HepG2 (cell line): ENCODE data around the gene TNNI3. TPM values are rescaled to one million over a fixed set of nuclear protein-coding genes. Genes with fewer than 3 reads are reported as not detected.

Experiments used
- CENPBD1 ChIP-seq: sonication (generic); formaldehyde crosslinking; IDR thresholded peaks from 2 replicates; pipeline ENCODE4 v1.8.0; 2022; ENCODE audit warnings: missing genetic modification reagents, low read depth, mild to moderate bottlenecking, borderline replicate concordance
- GPBP1L1 ChIP-seq: sonication (generic); formaldehyde crosslinking; IDR thresholded peaks from 2 replicates; pipeline ENCODE4 v1.5.0; 2020; ENCODE audit warnings: mild to moderate bottlenecking, missing genetic modification reagents
- HCFC1 ChIP-seq: fragments of 150-350 bp; IDR thresholded peaks from 2 replicates; pipeline ENCODE4 v1.6.1; 2014; ENCODE audit warnings: low read depth, low read length
- HES4 ChIP-seq: sonication (generic); formaldehyde crosslinking; IDR thresholded peaks from 2 replicates; pipeline ENCODE4 v1.9.0; 2021; ENCODE audit warnings: mild to moderate bottlenecking, missing genetic modification reagents, borderline replicate concordance
- HMGXB4 ChIP-seq, 2 experiments: sonication (generic) in 1 of 2; formaldehyde crosslinking in 1 of 2; IDR thresholded peaks; 2 replicates each; pipeline versions ENCODE4 v1.4.0 to v1.6.1; 2018 to 2020; ENCODE audit warnings: missing genetic modification reagents in 2 of 2, borderline replicate concordance in 1 of 2, low read depth in 1 of 2, mild to moderate bottlenecking in 1 of 2, missing biosample characterization in 1 of 2
- MNT ChIP-seq: fragments of 450-650 bp; IDR thresholded peaks from 2 replicates; pipeline ENCODE4 v1.6.1; 2016
- MTA1 ChIP-seq: sonication (generic); formaldehyde crosslinking; IDR thresholded peaks from 2 replicates; pipeline ENCODE4 v1.4.0; 2020; ENCODE audit warnings: missing genetic modification reagents, mild to moderate bottlenecking, borderline replicate concordance
- RBM39 ChIP-seq: fragments of 200-400 bp; formaldehyde crosslinking; IDR thresholded peaks from one replicate; pipeline ENCODE4 v1.6.1; 2018; ENCODE audit warnings: antibody characterized with exemption, mild to moderate bottlenecking, low read depth, low read length; ENCODE audit not compliant: poor library complexity, severe bottlenecking
- SMAD1 ChIP-seq: sonication (generic); formaldehyde crosslinking; IDR thresholded peaks from 2 replicates; pipeline ENCODE4 v1.4.0; 2020; ENCODE audit warnings: missing genetic modification reagents, low read depth, mild to moderate bottlenecking, borderline replicate concordance
- TFAP4 ChIP-seq: sonication (generic); IDR thresholded peaks from 2 replicates; pipeline ENCODE4 v1.6.1; 2016; ENCODE audit warnings: low read depth, borderline replicate concordance
- ZBTB2 ChIP-seq: sonication (generic); formaldehyde crosslinking; IDR thresholded peaks from 2 replicates; pipeline ENCODE4 v1.8.0; 2022; ENCODE audit warnings: low read depth, missing genetic modification reagents
- ZBTB3 ChIP-seq: sonication (generic); formaldehyde crosslinking; IDR thresholded peaks from 2 replicates; pipeline ENCODE4 v1.4.0; 2020; ENCODE audit warnings: low read depth, mild to moderate bottlenecking, moderate library complexity, missing genetic modification reagents, borderline replicate concordance
- ZFP37 ChIP-seq: sonication (generic); formaldehyde crosslinking; IDR thresholded peaks from 2 replicates; pipeline ENCODE4 v1.4.0; 2020; ENCODE audit warnings: missing genetic modification reagents, borderline replicate concordance
- ZNF138 ChIP-seq: sonication (generic); formaldehyde crosslinking; IDR thresholded peaks from 2 replicates; pipeline ENCODE4 v1.5.0; 2020; ENCODE audit warnings: mild to moderate bottlenecking, low read depth, missing genetic modification reagents
- ZNF576 ChIP-seq: sonication (generic); formaldehyde crosslinking; IDR thresholded peaks from 2 replicates; pipeline ENCODE4 v1.4.0; 2020; ENCODE audit warnings: mild to moderate bottlenecking, missing genetic modification reagents
- ZNF670 ChIP-seq: sonication (generic); formaldehyde crosslinking; IDR thresholded peaks from 2 replicates; pipeline ENCODE4 v1.8.0; 2022; ENCODE audit warnings: mild to moderate bottlenecking, missing genetic modification reagents, borderline replicate concordance
- ZNF883 ChIP-seq: sonication (generic); formaldehyde crosslinking; IDR thresholded peaks from 2 replicates; pipeline ENCODE4 v1.5.1; 2020; ENCODE audit warnings: mild to moderate bottlenecking, missing genetic modification reagents; ENCODE audit errors: not compliant biosample characterization
- ZSCAN22 ChIP-seq: sonication (generic); formaldehyde crosslinking; IDR thresholded peaks from 2 replicates; pipeline ENCODE4 v1.4.0; 2020; ENCODE audit warnings: mild to moderate bottlenecking, missing genetic modification reagents
- polyA plus RNA-seq, 8 experiments: library from polyadenylated mRNA; depleted of rRNA in 3 of 8; stranded (reverse) in 7 of 8; unstranded in 1 of 8; fragments of >200 nt; fragmentation: Illumina TruSeq in 4 of 8; extraction: Trizol in 4 of 8; gene quantifications; 2 replicates each; pipeline versions ENCODE4 v1.2.1 to v1.2.3, GENCODE V29; 2011 to 2016; ENCODE audit warnings: low read depth in 4 of 8, missing spikeins in 1 of 8, mixed read lengths in 1 of 8; ENCODE audit not compliant: insufficient read depth in 1 of 8
- total RNA-seq, 5 experiments: library from RNA; depleted of rRNA; stranded (reverse); fragments of >200 nt; fragmentation: Illumina TruSeq; extraction: Trizol; gene quantifications; 2 replicates each; pipeline ENCODE4 v1.2.3, GENCODE V29; 2016; ENCODE audit warnings: low read depth in 1 of 5

Gene TNNI3
- total and polyA plus RNA-seq, 2 of the 13 experiments (the other 11 are each of a cell fraction or from before 2014, with no cell fraction given), result 3.5 to 3.7 TPM

- TF ChIP-seq MNT (0 out of 2 replicates have a peak, but pooled peaks have one; percentile 10), HCFC1 (no peak), ZSCAN22 (CRISPR knock-in tag) (peak; percentile 95), ZFP37 (0 out of 2 replicates have a peak, but pooled peaks have one; percentile 9), ZNF138 (CRISPR knock-in tag) (no peak), SMAD1 (CRISPR knock-in tag) (peak; percentile 65; the same call in 1 of the 2 replicates), TFAP4 (peak; percentile 70; the same call in 1 of the 2 replicates), ZBTB2 (CRISPR knock-in tag) (no peak), GPBP1L1 (CRISPR knock-in tag) (no peak), HES4 (CRISPR knock-in tag) (0 out of 2 replicates have a peak, but pooled peaks have one; percentile 40), ZBTB3 (CRISPR knock-in tag) (no peak), HMGXB4 (CRISPR knock-in tag; IDR thresholded peaks at IDR 0.05; ENCODE audit: borderline replicate concordance in 1 of 2, low read depth in 1 of 2) (peak; percentile 4 to 63; a peak in 3 of 4 replicates), ZNF576 (peak; percentile 54; the same call in 1 of the 2 replicates), RBM39 (no peak), MTA1 (CRISPR knock-in tag) (no peak), ZNF670 (peak; percentile 72; the same call in 1 of the 2 replicates), ZNF883 (CRISPR knock-in tag) (peak; percentile 80), CENPBD1 (CRISPR knock-in tag) (no peak)
These were observed 49.4 kb upstream of the TNNI3 start (continued) for GRCh38 chr19:55206664-55207500.
